Panc1 (cell line): ENCODE measurements around the gene C2orf66.

Source experiments
- POLR2AphosphoS5 ChIP-seq: IDR thresholded peaks from 2 replicates; pipeline ENCODE4 v1.6.1; 2012; ENCODE audit warnings: mild to moderate bottlenecking, low read depth, low read length, moderate library complexity
- SIN3A ChIP-seq: IDR thresholded peaks from 2 replicates; pipeline ENCODE4 v1.6.1; 2012; ENCODE audit warnings: low read depth, mild to moderate bottlenecking, low read length, moderate library complexity, borderline replicate concordance; ENCODE audit not compliant: insufficient read depth
- TCF7L2 ChIP-seq: IDR thresholded peaks from 2 replicates; pipeline ENCODE4 v1.6.1; 2011; ENCODE audit warnings: mild to moderate bottlenecking, low read depth, low read length, inconsistent platforms
- TF ChIP-seq, protein P1 (sequence below): fragments of 450-650 bp; IDR thresholded peaks from 2 replicates; pipeline ENCODE4 v1.5.1; 2017; ENCODE audit warnings: mild to moderate bottlenecking
- TF ChIP-seq, protein P2 (sequence below), 2 experiments: IDR thresholded peaks; 2 replicates each; pipeline ENCODE4 v1.6.1; 2011 to 2012; ENCODE audit warnings: low read depth in 2 of 2, control low read depth in 1 of 2, low read length in 1 of 2, mild to moderate bottlenecking in 1 of 2, moderate library complexity in 1 of 2; ENCODE audit not compliant: insufficient read depth in 1 of 2

DNA sequence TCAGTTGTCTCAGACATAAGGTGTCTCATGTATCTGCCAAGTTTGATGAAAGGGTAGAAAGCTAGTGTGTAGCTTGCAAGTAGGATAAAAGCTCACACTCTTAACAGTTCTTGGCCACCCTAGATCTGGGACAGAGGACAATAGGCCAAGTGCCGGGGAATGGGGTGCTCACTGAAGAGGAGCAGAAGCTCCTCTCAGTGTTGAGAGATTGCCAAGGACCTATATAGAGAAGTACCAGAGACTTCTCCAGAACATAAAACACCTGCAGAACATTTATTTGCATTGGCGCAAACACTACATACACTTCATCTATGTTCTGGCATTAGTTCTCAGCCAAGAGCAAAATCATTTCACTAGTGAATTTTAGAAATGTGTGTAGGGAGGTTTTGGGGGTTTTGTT lies 6.8 kb downstream of the C2orf66 start:
- TF ChIP-seq, protein P1, sequence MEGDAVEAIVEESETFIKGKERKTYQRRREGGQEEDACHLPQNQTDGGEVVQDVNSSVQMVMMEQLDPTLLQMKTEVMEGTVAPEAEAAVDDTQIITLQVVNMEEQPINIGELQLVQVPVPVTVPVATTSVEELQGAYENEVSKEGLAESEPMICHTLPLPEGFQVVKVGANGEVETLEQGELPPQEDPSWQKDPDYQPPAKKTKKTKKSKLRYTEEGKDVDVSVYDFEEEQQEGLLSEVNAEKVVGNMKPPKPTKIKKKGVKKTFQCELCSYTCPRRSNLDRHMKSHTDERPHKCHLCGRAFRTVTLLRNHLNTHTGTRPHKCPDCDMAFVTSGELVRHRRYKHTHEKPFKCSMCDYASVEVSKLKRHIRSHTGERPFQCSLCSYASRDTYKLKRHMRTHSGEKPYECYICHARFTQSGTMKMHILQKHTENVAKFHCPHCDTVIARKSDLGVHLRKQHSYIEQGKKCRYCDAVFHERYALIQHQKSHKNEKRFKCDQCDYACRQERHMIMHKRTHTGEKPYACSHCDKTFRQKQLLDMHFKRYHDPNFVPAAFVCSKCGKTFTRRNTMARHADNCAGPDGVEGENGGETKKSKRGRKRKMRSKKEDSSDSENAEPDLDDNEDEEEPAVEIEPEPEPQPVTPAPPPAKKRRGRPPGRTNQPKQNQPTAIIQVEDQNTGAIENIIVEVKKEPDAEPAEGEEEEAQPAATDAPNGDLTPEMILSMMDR = no peak
- no peak for TF ChIP-seq POLR2AphosphoS5
- TF ChIP-seq, protein P2, sequence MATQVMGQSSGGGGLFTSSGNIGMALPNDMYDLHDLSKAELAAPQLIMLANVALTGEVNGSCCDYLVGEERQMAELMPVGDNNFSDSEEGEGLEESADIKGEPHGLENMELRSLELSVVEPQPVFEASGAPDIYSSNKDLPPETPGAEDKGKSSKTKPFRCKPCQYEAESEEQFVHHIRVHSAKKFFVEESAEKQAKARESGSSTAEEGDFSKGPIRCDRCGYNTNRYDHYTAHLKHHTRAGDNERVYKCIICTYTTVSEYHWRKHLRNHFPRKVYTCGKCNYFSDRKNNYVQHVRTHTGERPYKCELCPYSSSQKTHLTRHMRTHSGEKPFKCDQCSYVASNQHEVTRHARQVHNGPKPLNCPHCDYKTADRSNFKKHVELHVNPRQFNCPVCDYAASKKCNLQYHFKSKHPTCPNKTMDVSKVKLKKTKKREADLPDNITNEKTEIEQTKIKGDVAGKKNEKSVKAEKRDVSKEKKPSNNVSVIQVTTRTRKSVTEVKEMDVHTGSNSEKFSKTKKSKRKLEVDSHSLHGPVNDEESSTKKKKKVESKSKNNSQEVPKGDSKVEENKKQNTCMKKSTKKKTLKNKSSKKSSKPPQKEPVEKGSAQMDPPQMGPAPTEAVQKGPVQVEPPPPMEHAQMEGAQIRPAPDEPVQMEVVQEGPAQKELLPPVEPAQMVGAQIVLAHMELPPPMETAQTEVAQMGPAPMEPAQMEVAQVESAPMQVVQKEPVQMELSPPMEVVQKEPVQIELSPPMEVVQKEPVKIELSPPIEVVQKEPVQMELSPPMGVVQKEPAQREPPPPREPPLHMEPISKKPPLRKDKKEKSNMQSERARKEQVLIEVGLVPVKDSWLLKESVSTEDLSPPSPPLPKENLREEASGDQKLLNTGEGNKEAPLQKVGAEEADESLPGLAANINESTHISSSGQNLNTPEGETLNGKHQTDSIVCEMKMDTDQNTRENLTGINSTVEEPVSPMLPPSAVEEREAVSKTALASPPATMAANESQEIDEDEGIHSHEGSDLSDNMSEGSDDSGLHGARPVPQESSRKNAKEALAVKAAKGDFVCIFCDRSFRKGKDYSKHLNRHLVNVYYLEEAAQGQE (IDR thresholded peaks at IDR 0.05; ENCODE audit: insufficient read depth in 1 of 2, low read depth in 2 of 2, low read length in 1 of 2) = no peak
- no peak for TF ChIP-seq SIN3A
- no peak for TF ChIP-seq TCF7L2
